ENCODE measurements around the gene BMX. TPM values are rescaled to one million over a fixed set of nuclear protein-coding genes. Genes with fewer than 3 reads are reported as not detected.

The BMX gene
- total and polyA plus RNA-seq, 9 of the 15 experiments (the other 6 are each of a cell fraction or from before 2014, with no cell fraction given): 0.45 to 4.2 (median 1.8) TPM

DNA sequence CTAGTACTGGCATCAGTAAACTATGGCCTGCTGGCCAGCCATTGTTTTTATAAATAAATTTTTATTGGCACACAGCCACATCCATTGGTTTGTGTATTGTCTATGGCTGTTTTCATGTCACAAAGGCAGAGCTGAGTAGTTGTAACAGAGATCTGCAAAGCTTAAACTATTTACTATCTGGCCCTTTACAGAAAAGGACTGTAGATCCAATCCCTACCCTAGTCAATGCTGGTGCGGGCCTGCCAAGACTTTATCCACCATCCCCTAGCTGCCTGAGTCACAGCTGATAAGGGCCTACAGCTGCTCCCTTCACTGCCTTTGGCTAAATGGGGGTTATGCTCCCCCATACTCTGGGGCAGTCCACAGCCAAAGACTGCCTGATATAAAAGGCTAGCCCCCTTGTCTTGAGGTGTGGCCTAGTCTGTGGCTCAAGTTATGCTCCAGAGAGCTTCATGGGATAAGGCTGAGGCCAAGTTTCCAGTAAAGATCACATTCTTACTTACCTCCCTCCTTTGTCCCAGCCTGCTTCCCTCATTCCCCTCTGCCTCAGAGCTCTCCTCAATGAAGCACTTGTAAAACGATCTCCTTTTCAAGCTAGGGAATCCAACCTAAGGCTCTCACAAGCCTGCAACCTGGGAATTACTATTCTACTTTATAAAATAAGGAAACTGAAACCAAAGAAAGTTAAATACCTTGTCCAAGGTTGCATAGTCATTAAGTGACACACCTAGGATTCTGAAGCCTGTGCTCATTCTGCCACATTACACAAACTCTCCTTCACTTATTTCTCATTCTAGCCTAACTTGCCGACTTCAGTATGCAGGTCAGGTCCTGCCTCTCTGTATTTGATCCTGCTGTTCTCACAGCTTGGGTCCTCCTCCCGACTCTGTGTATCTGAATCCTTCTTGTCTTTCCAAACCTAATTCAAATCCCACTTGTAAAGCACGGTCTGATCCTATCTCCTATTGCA lies 79.5 kb downstream of the BMX start (continued):
- TF ChIP-seq, protein P1, sequence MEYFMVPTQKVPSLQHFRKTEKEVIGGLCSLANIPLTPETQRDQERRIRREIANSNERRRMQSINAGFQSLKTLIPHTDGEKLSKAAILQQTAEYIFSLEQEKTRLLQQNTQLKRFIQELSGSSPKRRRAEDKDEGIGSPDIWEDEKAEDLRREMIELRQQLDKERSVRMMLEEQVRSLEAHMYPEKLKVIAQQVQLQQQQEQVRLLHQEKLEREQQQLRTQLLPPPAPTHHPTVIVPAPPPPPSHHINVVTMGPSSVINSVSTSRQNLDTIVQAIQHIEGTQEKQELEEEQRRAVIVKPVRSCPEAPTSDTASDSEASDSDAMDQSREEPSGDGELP (CRISPR knock-in tag; IDR thresholded peaks at IDR 0.05; ENCODE audit: borderline replicate concordance): peak; percentile 98
- TF ChIP-seq POLR2B (IDR thresholded peaks at IDR 0.05; ENCODE audit: low read depth, partially characterized antibody) (no peak), DIDO1 (tag; IDR thresholded peaks at IDR 0.05; ENCODE audit: low read depth) (no peak), ZBTB8A (IDR thresholded peaks at IDR 0.05; ENCODE audit: partially characterized antibody) (no peak), NR2C1 (IDR thresholded peaks at IDR 0.05) (no peak), NR2C1 (tag; IDR thresholded peaks at IDR 0.05) (no peak), HMG20A (CRISPR knock-in tag; conservative IDR thresholded peaks at IDR 0.05) (no peak), HOXB6 (CRISPR knock-in tag; IDR thresholded peaks at IDR 0.05; ENCODE audit: borderline replicate concordance) (no peak), GTF2E2 (tag; IDR thresholded peaks at IDR 0.05) (no peak), EP400 (IDR thresholded peaks at IDR 0.05) (peak; percentile 21; the same call in 1 of the 2 replicates), RBM22 (IDR thresholded peaks at IDR 0.05; ENCODE audit: low read depth, low read length, poor library complexity, severe bottlenecking) (no peak), ESRRB (CRISPR knock-in tag; IDR thresholded peaks at IDR 0.05; ENCODE audit: borderline replicate concordance) (no peak), KDM4B (IDR thresholded peaks at IDR 0.05; ENCODE audit: borderline replicate concordance in 2 of 2, low read depth in 1 of 2) (no peak), SREBF1 (IDR thresholded peaks at IDR 0.05; ENCODE audit: borderline replicate concordance, low read depth, low read length) (no peak), ZNF146 (CRISPR knock-in tag; IDR thresholded peaks at IDR 0.05; ENCODE audit: unreplicated experiment) (no peak)
- TF ChIP-seq, protein P2, sequence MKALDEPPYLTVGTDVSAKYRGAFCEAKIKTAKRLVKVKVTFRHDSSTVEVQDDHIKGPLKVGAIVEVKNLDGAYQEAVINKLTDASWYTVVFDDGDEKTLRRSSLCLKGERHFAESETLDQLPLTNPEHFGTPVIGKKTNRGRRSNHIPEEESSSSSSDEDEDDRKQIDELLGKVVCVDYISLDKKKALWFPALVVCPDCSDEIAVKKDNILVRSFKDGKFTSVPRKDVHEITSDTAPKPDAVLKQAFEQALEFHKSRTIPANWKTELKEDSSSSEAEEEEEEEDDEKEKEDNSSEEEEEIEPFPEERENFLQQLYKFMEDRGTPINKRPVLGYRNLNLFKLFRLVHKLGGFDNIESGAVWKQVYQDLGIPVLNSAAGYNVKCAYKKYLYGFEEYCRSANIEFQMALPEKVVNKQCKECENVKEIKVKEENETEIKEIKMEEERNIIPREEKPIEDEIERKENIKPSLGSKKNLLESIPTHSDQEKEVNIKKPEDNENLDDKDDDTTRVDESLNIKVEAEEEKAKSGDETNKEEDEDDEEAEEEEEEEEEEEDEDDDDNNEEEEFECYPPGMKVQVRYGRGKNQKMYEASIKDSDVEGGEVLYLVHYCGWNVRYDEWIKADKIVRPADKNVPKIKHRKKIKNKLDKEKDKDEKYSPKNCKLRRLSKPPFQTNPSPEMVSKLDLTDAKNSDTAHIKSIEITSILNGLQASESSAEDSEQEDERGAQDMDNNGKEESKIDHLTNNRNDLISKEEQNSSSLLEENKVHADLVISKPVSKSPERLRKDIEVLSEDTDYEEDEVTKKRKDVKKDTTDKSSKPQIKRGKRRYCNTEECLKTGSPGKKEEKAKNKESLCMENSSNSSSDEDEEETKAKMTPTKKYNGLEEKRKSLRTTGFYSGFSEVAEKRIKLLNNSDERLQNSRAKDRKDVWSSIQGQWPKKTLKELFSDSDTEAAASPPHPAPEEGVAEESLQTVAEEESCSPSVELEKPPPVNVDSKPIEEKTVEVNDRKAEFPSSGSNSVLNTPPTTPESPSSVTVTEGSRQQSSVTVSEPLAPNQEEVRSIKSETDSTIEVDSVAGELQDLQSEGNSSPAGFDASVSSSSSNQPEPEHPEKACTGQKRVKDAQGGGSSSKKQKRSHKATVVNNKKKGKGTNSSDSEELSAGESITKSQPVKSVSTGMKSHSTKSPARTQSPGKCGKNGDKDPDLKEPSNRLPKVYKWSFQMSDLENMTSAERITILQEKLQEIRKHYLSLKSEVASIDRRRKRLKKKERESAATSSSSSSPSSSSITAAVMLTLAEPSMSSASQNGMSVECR (CRISPR knock-in tag; IDR thresholded peaks at IDR 0.05): no peak
- TF ChIP-seq, protein P3, sequence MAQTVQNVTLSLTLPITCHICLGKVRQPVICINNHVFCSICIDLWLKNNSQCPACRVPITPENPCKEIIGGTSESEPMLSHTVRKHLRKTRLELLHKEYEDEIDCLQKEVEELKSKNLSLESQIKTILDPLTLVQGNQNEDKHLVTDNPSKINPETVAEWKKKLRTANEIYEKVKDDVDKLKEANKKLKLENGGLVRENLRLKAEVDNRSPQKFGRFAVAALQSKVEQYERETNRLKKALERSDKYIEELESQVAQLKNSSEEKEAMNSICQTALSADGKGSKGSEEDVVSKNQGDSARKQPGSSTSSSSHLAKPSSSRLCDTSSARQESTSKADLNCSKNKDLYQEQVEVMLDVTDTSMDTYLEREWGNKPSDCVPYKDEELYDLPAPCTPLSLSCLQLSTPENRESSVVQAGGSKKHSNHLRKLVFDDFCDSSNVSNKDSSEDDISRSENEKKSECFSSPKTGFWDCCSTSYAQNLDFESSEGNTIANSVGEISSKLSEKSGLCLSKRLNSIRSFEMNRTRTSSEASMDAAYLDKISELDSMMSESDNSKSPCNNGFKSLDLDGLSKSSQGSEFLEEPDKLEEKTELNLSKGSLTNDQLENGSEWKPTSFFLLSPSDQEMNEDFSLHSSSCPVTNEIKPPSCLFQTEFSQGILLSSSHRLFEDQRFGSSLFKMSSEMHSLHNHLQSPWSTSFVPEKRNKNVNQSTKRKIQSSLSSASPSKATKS (CRISPR knock-in tag; IDR thresholded peaks at IDR 0.05): no peak
- TF ChIP-seq, protein P4, sequence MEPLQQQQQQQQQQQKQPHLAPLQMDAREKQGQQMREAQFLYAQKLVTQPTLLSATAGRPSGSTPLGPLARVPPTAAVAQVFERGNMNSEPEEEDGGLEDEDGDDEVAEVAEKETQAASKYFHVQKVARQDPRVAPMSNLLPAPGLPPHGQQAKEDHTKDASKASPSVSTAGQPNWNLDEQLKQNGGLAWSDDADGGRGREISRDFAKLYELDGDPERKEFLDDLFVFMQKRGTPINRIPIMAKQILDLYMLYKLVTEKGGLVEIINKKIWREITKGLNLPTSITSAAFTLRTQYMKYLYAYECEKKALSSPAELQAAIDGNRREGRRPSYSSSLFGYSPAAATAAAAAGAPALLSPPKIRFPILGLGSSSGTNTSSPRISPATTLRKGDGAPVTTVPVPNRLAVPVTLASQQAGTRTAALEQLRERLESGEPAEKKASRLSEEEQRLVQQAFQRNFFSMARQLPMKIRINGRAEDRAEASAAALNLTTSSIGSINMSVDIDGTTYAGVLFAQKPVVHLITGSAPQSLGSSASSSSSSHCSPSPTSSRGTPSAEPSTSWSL (CRISPR knock-in tag; IDR thresholded peaks at IDR 0.05; ENCODE audit: borderline replicate concordance): no peak
